H1 (cell line): ENCODE results near the gene MYO9B. TPM values are rescaled to one million over a fixed set of nuclear protein-coding genes. Genes with fewer than 3 reads are reported as not detected.

Experiments used
- CTCF ChIA-PET: fragments of 300-600 bp; sonication (Branson Sonifier 250); formaldehyde crosslinking; loops from one replicate; lab custom pipeline; 2021; ENCODE audit not compliant: partially characterized antibody; lab: Charles Lee
- POLR2A ChIA-PET: fragments of 300-600 bp; sonication (Branson Sonifier 250); formaldehyde crosslinking; loops from one replicate; lab custom pipeline; 2021; ENCODE audit warnings: inconsistent platforms; ENCODE audit not compliant: partially characterized antibody; lab: Charles Lee
- DNase-seq, 2 experiments: peaks; one replicate each; pipeline versions ENCODE4 v3.0.0 to v3.0.0-alpha.2; 2010 to 2022; ENCODE audit warnings: low spot score in 2 of 2, low read depth in 1 of 2, mixed read lengths in 1 of 2
- FAIRE-seq: peaks from 2 replicates; lab custom pipeline; 2011; peaks lifted over from hg19 to GRCh38; lab: Jason Lieb, UNC
- H2AFZ ChIP-seq: 2 replicates; pipeline ENCODE4 v1.8.1; 2012; ENCODE audit warnings: low read length, inconsistent platforms
- H2AK5ac ChIP-seq: 2 replicates; pipeline ENCODE4 v1.6.1; 2013; ENCODE audit warnings: low read depth, low read length
- H2BK120ac ChIP-seq: replicated peaks from 2 replicates; pipeline ENCODE3; 2013; ENCODE audit warnings: low read depth, low read length, inconsistent platforms
- H2BK12ac ChIP-seq: 2 replicates; pipeline ENCODE4 v1.6.1; 2013; ENCODE audit warnings: low read depth, low read length
- H2BK15ac ChIP-seq: 2 replicates; pipeline ENCODE4 v1.6.1; 2013; ENCODE audit warnings: low read length
- H2BK20ac ChIP-seq: 2 replicates; pipeline ENCODE4 v1.6.1; 2013; ENCODE audit warnings: low read length
- H2BK5ac ChIP-seq: 2 replicates; pipeline ENCODE4 v1.6.1; 2013; ENCODE audit warnings: low read depth, low read length
- H3K14ac ChIP-seq: 2 replicates; pipeline ENCODE4 v1.6.1; 2013; ENCODE audit warnings: inconsistent platforms; ENCODE audit not compliant: insufficient read length
- H3K18ac ChIP-seq: 2 replicates; pipeline ENCODE4 v1.6.1; 2013; ENCODE audit warnings: low read length; ENCODE audit errors: extremely low read depth
- H3K23ac ChIP-seq: 2 replicates; pipeline ENCODE4 v1.6.1; 2013; ENCODE audit warnings: inconsistent platforms; ENCODE audit not compliant: insufficient read length
- H3K23me2 ChIP-seq: 2 replicates; pipeline ENCODE4 v1.6.1; 2013; ENCODE audit warnings: low read depth, low read length
- H3K27ac ChIP-seq: 2 replicates; pipeline ENCODE4 v1.6.1; 2011; ENCODE audit warnings: low read depth, low read length, inconsistent platforms
- H3K27me3 ChIP-seq, 4 experiments: replicated peaks in 1 of 4; 1 replicate in 1 of 4; 2 replicates in 3 of 4; pipeline versions ENCODE4 v1.6.1 to v1.8.1; 2011 to 2013; ENCODE audit warnings: low read length in 3 of 4, mild to moderate bottlenecking in 3 of 4, inconsistent platforms in 2 of 4, mixed read lengths in 2 of 4, moderate library complexity in 1 of 4; ENCODE audit not compliant: control insufficient read depth in 3 of 4, insufficient read depth in 3 of 4; ENCODE audit errors: extremely low read depth in 1 of 4
- H3K36me3 ChIP-seq, 4 experiments: 2 replicates each; pipeline versions ENCODE4 v1.6.1 to v1.8.1; 2011 to 2013; ENCODE audit warnings: mild to moderate bottlenecking in 4 of 4, low read length in 3 of 4, moderate library complexity in 2 of 4, control low read depth in 1 of 4, inconsistent platforms in 1 of 4; ENCODE audit not compliant: insufficient read depth in 4 of 4, control insufficient read depth in 2 of 4
- H3K4ac ChIP-seq: replicated peaks from 2 replicates; pipeline ENCODE3; 2013; ENCODE audit warnings: low read length, low read depth, mixed read lengths, inconsistent platforms; ENCODE audit not compliant: insufficient read length
- H3K4me1 ChIP-seq, 4 experiments: replicated peaks in 1 of 4; 1 replicate in 1 of 4; 2 replicates in 3 of 4; pipeline versions ENCODE4 v1.6.1 to v1.8.1; 2011 to 2013; ENCODE audit warnings: low read length in 3 of 4, inconsistent platforms in 2 of 4, mixed read lengths in 1 of 4; ENCODE audit not compliant: insufficient read depth in 4 of 4, control insufficient read depth in 3 of 4
- H3K4me2 ChIP-seq, 2 experiments: 2 replicates each; pipeline versions ENCODE4 v1.6.1 to v1.8.1; 2011 to 2013; ENCODE audit warnings: low read depth in 2 of 2, low read length in 2 of 2, control low read depth in 1 of 2, inconsistent platforms in 1 of 2, mild to moderate bottlenecking in 1 of 2; ENCODE audit not compliant: insufficient read depth in 1 of 2
- H3K4me3 ChIP-seq, 4 experiments: fragments of 200-600, 300-600 bp in 1 of 4; sonication (generic), shearing (Covaris generic), sonication (Bioruptor Twin) in 1 of 4; 2 replicates each; pipeline versions ENCODE4 v1.5.1 to v1.8.1; 2011 to 2016; ENCODE audit warnings: low read length in 4 of 4, low read depth in 3 of 4, control low read depth in 2 of 4, inconsistent platforms in 2 of 4, mild to moderate bottlenecking in 2 of 4, mixed read lengths in 1 of 4, moderate library complexity in 1 of 4; ENCODE audit not compliant: insufficient read depth in 2 of 4; ENCODE audit errors: extremely low read depth in 1 of 4
- H3K56ac ChIP-seq: replicated peaks from 2 replicates; pipeline ENCODE3; 2013; ENCODE audit warnings: low read depth, mild to moderate bottlenecking, mixed read lengths, low read length, inconsistent platforms; ENCODE audit not compliant: insufficient read length
- H3K79me1 ChIP-seq: 2 replicates; pipeline ENCODE4 v1.6.1; 2013; ENCODE audit warnings: low read depth, low read length, control low read depth
- H3K79me2 ChIP-seq, 2 experiments: 2 replicates each; pipeline versions ENCODE4 v1.6.1 to v1.8.1; 2012 to 2013; ENCODE audit warnings: low read length in 2 of 2, mild to moderate bottlenecking in 2 of 2, inconsistent platforms in 1 of 2; ENCODE audit not compliant: insufficient read depth in 2 of 2, control insufficient read depth in 1 of 2
- H3K9ac ChIP-seq, 4 experiments: replicated peaks in 1 of 4; 1 replicate in 1 of 4; 2 replicates in 3 of 4; pipeline versions ENCODE4 v1.6.1 to v1.8.1; 2011 to 2013; ENCODE audit warnings: low read depth in 3 of 4, low read length in 3 of 4, control low read depth in 2 of 4, mild to moderate bottlenecking in 2 of 4, moderate library complexity in 2 of 4, inconsistent platforms in 1 of 4; ENCODE audit errors: extremely low read depth in 1 of 4
- H3K9me3 ChIP-seq, 2 experiments: 2 replicates each; pipeline versions ENCODE4 v1.6.1 to v1.8.1; 2012 to 2013; ENCODE audit warnings: mild to moderate bottlenecking in 2 of 2, moderate library complexity in 2 of 2, control low read depth in 1 of 2, inconsistent platforms in 1 of 2, low read depth in 1 of 2, low read length in 1 of 2, mixed read lengths in 1 of 2; ENCODE audit not compliant: insufficient read depth in 2 of 2
- H4K20me1 ChIP-seq, 2 experiments: replicated peaks in 1 of 2; 2 replicates each; pipeline versions ENCODE3 to v1.8.1; 2011 to 2013; ENCODE audit warnings: inconsistent platforms in 2 of 2, low read length in 2 of 2, mild to moderate bottlenecking in 1 of 2; ENCODE audit not compliant: insufficient read depth in 2 of 2, control insufficient read depth in 1 of 2
- H4K5ac ChIP-seq: 2 replicates; pipeline ENCODE4 v1.6.1; 2013; ENCODE audit warnings: low read length, low read depth, mixed read lengths, inconsistent platforms; ENCODE audit not compliant: insufficient read length
- H4K8ac ChIP-seq: 2 replicates; pipeline ENCODE4 v1.8.0; 2013; ENCODE audit warnings: mild to moderate bottlenecking, moderate library complexity, low read length, inconsistent platforms; ENCODE audit not compliant: insufficient read depth; ENCODE audit errors: extremely low read depth
- H4K91ac ChIP-seq: replicated peaks from 2 replicates; pipeline ENCODE3; 2013; ENCODE audit warnings: low read length, mixed read lengths, inconsistent platforms; ENCODE audit not compliant: insufficient read length
- BCL11A ChIP-seq, 2 experiments: IDR thresholded peaks; one replicate each; pipeline ENCODE4 v1.6.1; 2011; ENCODE audit warnings: low read depth in 2 of 2, low read length in 2 of 2, mild to moderate bottlenecking in 2 of 2
- EZH2 ChIP-seq: fragments of 200-600 bp; sonication (generic); IDR thresholded peaks from 2 replicates; pipeline ENCODE4 v1.7.1; 2012; ENCODE audit warnings: low read depth, mild to moderate bottlenecking, moderate library complexity, low read length, inconsistent platforms; ENCODE audit not compliant: severe bottlenecking
- JUN ChIP-seq: IDR thresholded peaks from 2 replicates; pipeline ENCODE4 v1.6.1; 2011; ENCODE audit warnings: low read depth, mild to moderate bottlenecking, improper control_type of control experiment, low read length
- KDM5A ChIP-seq: fragments of 200-600 bp; IDR thresholded peaks from 2 replicates; pipeline ENCODE4 v1.7.1; 2012; ENCODE audit warnings: mild to moderate bottlenecking, low read length, inconsistent platforms, mixed read lengths
- MAFK ChIP-seq: IDR thresholded peaks from 2 replicates; pipeline ENCODE4 v1.6.1; 2012; ENCODE audit warnings: low read depth, mild to moderate bottlenecking, improper control_type of control experiment, low read length
- PHF8 ChIP-seq: fragments of 200-600 bp; sonication (generic); conservative IDR thresholded peaks from 2 replicates; pipeline ENCODE4 v1.7.1; 2012; ENCODE audit warnings: low read depth, mild to moderate bottlenecking, inconsistent platforms, low read length, moderate library complexity
- POLR2AphosphoS5 ChIP-seq: IDR thresholded peaks from 2 replicates; pipeline ENCODE4 v1.6.1; 2011; ENCODE audit warnings: low read depth, low read length
- RBBP5 ChIP-seq: IDR thresholded peaks from 2 replicates; pipeline ENCODE4 v1.7.1; 2012; ENCODE audit warnings: low read depth, mild to moderate bottlenecking, inconsistent platforms, low read length, moderate library complexity, borderline replicate concordance
- RFX5 ChIP-seq: IDR thresholded peaks from 2 replicates; pipeline ENCODE4 v1.6.1; 2011; ENCODE audit warnings: low read depth, low read length, improper control_type of control experiment, borderline replicate concordance
- SP2 ChIP-seq: IDR thresholded peaks from 2 replicates; pipeline ENCODE4 v1.6.1; 2012; ENCODE audit warnings: mild to moderate bottlenecking, low read length, inconsistent platforms
- TAF1 ChIP-seq: IDR thresholded peaks from 2 replicates; pipeline ENCODE4 v1.6.1; 2011; ENCODE audit warnings: mild to moderate bottlenecking, low read depth, low read length
- TEAD4 ChIP-seq: IDR thresholded peaks from 2 replicates; pipeline ENCODE4 v1.6.1; 2012; ENCODE audit warnings: low read depth, low read length, inconsistent platforms, mixed read lengths
- USF2 ChIP-seq: IDR thresholded peaks from 2 replicates; pipeline ENCODE4 v1.6.1; 2011; ENCODE audit warnings: low read length, improper control_type of control experiment
- WGBS, 2 experiments: shearing (Covaris generic) in 1 of 2; methylation state at CpG; one replicate each; pipeline versions ENCODE4 v1.1.6 to v1.1.7; 2013 to 2015; ENCODE audit warnings: low lambda C conversion rate in 2 of 2, mixed read lengths in 2 of 2, inconsistent platforms in 1 of 2, low coverage in 1 of 2, missing lambda C conversion rate in 1 of 2; ENCODE audit not compliant: insufficient replicate concordance in 2 of 2, insufficient coverage in 1 of 2, insufficient read length in 1 of 2; ENCODE audit errors: extremely low coverage in 1 of 2, missing lambda C conversion rate in 1 of 2; 5-methylcytosine and 5-hydroxymethylcytosine counted together
- polyA plus RNA-seq, 7 experiments: library from polyadenylated mRNA; depleted of rRNA in 3 of 7; stranded (reverse) in 5 of 7; unstranded in 2 of 7; fragments of >200 nt in 5 of 7; fragments of 200-250 nt in 2 of 7; gene quantifications; 1 replicate in 5 of 7; 2 replicates in 1 of 7; 4 replicates in 1 of 7; pipeline versions ENCODE4 v1.2.1 to v1.2.3, GENCODE V29; 2011 to 2013; ENCODE audit warnings: missing spikeins in 2 of 7, mixed read lengths in 2 of 7
- total RNA-seq: library from RNA; stranded (reverse); fragmentation: NEBNext Ultra II Directional; extraction: Animal tissue kit (Norgen Biotek cat#: 25700); gene quantifications from 2 replicates; pipeline ENCODE4 v1.2.1, GENCODE V29; 2021

The MYO9B gene
- total and polyA plus RNA-seq, 2 of the 8 experiments (the other 6 are each of a cell fraction or from before 2014, with no cell fraction given) = 27.6 to 77.1 TPM

GRCh38 chr19:17076543-17076991 is 990 bp downstream of the MYO9B start:
- FAIRE-seq = no peak
- Histone ChIP-seq H3K23ac (no peak overlapping the region), H2BK5ac (0 out of 2 replicates have a peak overlapping the region, but pooled peaks have one; percentile 93), H3K4ac (no peak overlapping the region), H3K23me2 (peaks cover 17% of the 10 kb centered on the region), H2BK15ac (no peak overlapping the region), H3K9ac (peak overlapping the region; percentile 34 to 70 (median 57); a peak in 4 of 7 replicates), H3K36me3 (peaks cover 0 to 7% (median 0%) of the 10 kb centered on the region in 4 experiments; a peak in 1 of 8 replicates), H3K27ac (no peak overlapping the region), H4K20me1 (peaks cover 22 to 28% of the 10 kb centered on the region in 2 experiments), H3K18ac (no peak overlapping the region; the same call in 1 of the 2 replicates), H3K27me3 (no peaks in the 10 kb centered on the region), H3K79me1 (peaks cover 31% of the 10 kb centered on the region), H4K5ac (no peak overlapping the region), H2BK120ac (no peak overlapping the region), H3K4me3 (peak overlapping the region; percentile 69 to 87 (median 72)), H4K91ac (no peak overlapping the region), H3K14ac (no peak overlapping the region), H2AFZ (no peak overlapping the region), H3K9me3 (no peaks in the 10 kb centered on the region), H2AK5ac (no peak overlapping the region), H3K4me2 (peak overlapping the region; percentile 79 to 80), H3K4me1 (peaks cover 4 to 13% (median 9%) of the 10 kb centered on the region in 4 experiments), H3K79me2 (peaks cover 4 to 73% of the 10 kb centered on the region in 2 experiments; a peak in 3 of 4 replicates), H2BK12ac (no peak overlapping the region), H2BK20ac (no peak overlapping the region), H4K8ac (no peak overlapping the region), H3K56ac (no peak overlapping the region)
- CTCF ChIA-PET = interaction anchor here (0.9 to 2.4 kb wide), 6 partner anchors 8 to 216 kb away, joined by 3 to 7 read pairs (median 4); no protein-coding TSS in a partner anchor
- 26% methylated on average over 12 of the region's 12 CpGs; no CpG with 5 or more reads in 1 of the 2 experiments for WGBS, 2 experiments
- POLR2A ChIA-PET = interaction anchor here (0.7 to 2.4 kb wide), 8 partner anchors 9 to 228 kb away, joined by 3 to 13 read pairs (median 5); partner anchors contain the start of genes OCEL1 and USE1
- no peak for DNase-seq
- TF ChIP-seq BCL11A (IDR thresholded peaks at IDR 0.05; ENCODE audit: low read depth in 2 of 2, low read length in 2 of 2) (no peak), TAF1 (no peak), KDM5A (no peak), SP2 (no peak), TEAD4 (no peak), POLR2AphosphoS5 (no peak), RBBP5 (no peak), JUN (no peak), RFX5 (no peak), USF2 (no peak), PHF8 (no peak), EZH2 (no peak), MAFK (no peak)
